CD4-positive, alpha-beta T cell (primary cell): ENCODE measurements around the gene AGBL1. TPM values are rescaled to one million over a fixed set of nuclear protein-coding genes. Genes with fewer than 3 reads are reported as not detected.

Source experiments
- ATAC-seq: fragments of 200-7000 bp; cut with Tn5 transposase; one replicate; pipeline ENCODE4 v1.10.0; 2022; ENCODE audit warnings: mild to moderate bottlenecking; ENCODE audit not compliant: poor library complexity
- CTCF ChIA-PET: fragments of 350-600 bp; sonication (Branson Sonifier 250); formaldehyde crosslinking; loops from one replicate; lab custom pipeline; 2021; ENCODE audit warnings: antibody characterized with exemption, inconsistent platforms; lab: Charles Lee
- POLR2A ChIA-PET: fragments of 350-600 bp; sonication (Branson Sonifier 250); formaldehyde crosslinking; loops from one replicate; lab custom pipeline; 2021; ENCODE audit warnings: antibody characterized with exemption, inconsistent platforms; lab: Charles Lee
- DNase-seq, 14 experiments: peaks; one replicate each; pipeline ENCODE4 v3.0.0-alpha.2; 2013 to 2020; ENCODE audit warnings: mixed read lengths in 2 of 14
- H3K27ac ChIP-seq, 2 donors: one replicate each; pipeline versions ENCODE4 v1.5.1 to v1.7.0; 2013; ENCODE audit warnings: low read length in 2 of 2, low read depth in 1 of 2, mild to moderate bottlenecking in 1 of 2
- H3K27me3 ChIP-seq, 2 experiments: 1 replicate in 1 of 2; 2 replicates in 1 of 2; pipeline versions ENCODE4 v1.6.1 to v1.7.0; 2013; ENCODE audit warnings: low read length in 2 of 2, control low read depth in 1 of 2, mild to moderate bottlenecking in 1 of 2, moderate library complexity in 1 of 2; ENCODE audit not compliant: insufficient read depth in 2 of 2, control insufficient read depth in 1 of 2
- H3K36me3 ChIP-seq: one replicate; pipeline ENCODE4 v1.6.1; 2013; ENCODE audit warnings: low read length, control low read depth; ENCODE audit not compliant: insufficient read depth
- H3K4me1 ChIP-seq: one replicate; pipeline ENCODE4 v1.6.1; 2013; ENCODE audit warnings: low read length, control low read depth; ENCODE audit not compliant: insufficient read depth
- H3K4me3 ChIP-seq: one replicate; pipeline ENCODE4 v1.5.1; 2013; ENCODE audit warnings: mild to moderate bottlenecking, low read length, moderate library complexity
- H3K9me3 ChIP-seq, 2 experiments: 1 replicate in 1 of 2; 2 replicates in 1 of 2; pipeline versions ENCODE4 v1.6.1 to v1.7.0; 2013; ENCODE audit warnings: low read length in 2 of 2, mild to moderate bottlenecking in 2 of 2, control low read depth in 1 of 2, moderate library complexity in 1 of 2; ENCODE audit not compliant: control insufficient read depth in 1 of 2, insufficient read depth in 1 of 2
- H3K27ac Mint-ChIP-seq: one replicate; pipeline ENCODE4 v1.8.0; 2020; ENCODE audit warnings: mixed read lengths
- H3K27me3 Mint-ChIP-seq: one replicate; pipeline ENCODE4 v1.8.0; 2021; ENCODE audit warnings: mixed read lengths
- H3K36me3 Mint-ChIP-seq: one replicate; pipeline ENCODE4 v1.8.0; 2021; ENCODE audit warnings: low read depth, mixed read lengths
- H3K4me1 Mint-ChIP-seq: one replicate; pipeline ENCODE4 v1.8.0; 2021; ENCODE audit warnings: low read depth, mixed read lengths
- H3K4me3 Mint-ChIP-seq: one replicate; pipeline ENCODE4 v1.8.0; 2020; ENCODE audit warnings: mild to moderate bottlenecking, mixed read lengths
- H3K9me3 Mint-ChIP-seq: one replicate; pipeline ENCODE4 v1.8.0; 2020; ENCODE audit warnings: mixed read lengths
- CTCF ChIP-seq: fragments of 200-600 bp; IDR thresholded peaks from one replicate; pipeline ENCODE4 v1.8.0; 2022; ENCODE audit warnings: antibody characterized with exemption, mild to moderate bottlenecking
- intact Hi-C, 2 experiments: fragments of 100-400 bp; cut with DNase I in 1 of 2; cut with micrococcal nuclease in 1 of 2; formaldehyde crosslinking; loops; one replicate each; pipeline versions ENCODE4 v1.15.1 to v1.9.0; 2023 to 2025; cut with DNase I, micrococcal nuclease
- total RNA-seq, 174 experiments: library from RNA in 2 of 174; stranded (reverse) in 2 of 174; gene quantifications; one replicate each; pipeline ENCODE4 v1.2.3 and lab custom pipeline; 2021 to 2026

AGBL1 gene
- total RNA-seq, 2 experiments from 2014 or later: not detected

DNA sequence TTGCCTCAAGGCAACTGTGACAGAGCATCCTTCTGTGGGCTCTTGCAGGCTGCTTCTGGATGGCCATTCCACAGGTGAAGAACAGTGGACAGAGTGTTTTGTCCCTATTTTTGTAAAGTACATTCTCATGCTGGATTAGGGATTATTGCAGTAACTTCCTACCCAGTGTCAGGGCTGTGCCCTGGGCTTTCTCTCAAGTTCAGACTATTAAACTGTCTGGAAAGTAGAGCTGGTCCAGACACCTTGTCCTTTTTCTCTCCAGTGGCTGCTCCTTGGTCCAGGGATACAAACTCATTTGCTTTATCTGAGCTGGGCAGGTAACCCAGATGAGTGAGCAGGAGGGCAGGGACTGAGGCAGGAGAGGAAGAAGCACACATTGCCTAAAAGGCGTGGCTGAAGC, 37.4 kb upstream of the AGBL1 start:
- intact Hi-C loops: no loop called here
- DNase-seq (no peak), ATAC-seq (no peak)
- Histone ChIP-seq H3K9me3 (no peaks in the 10 kb centered on the region), H3K4me3 (no peak overlapping the region), H3K27ac (no peak overlapping the region), H3K4me1 (no peaks in the 10 kb centered on the region), H3K27me3 (peaks cover 8% of the 10 kb centered on the region in 2 experiments), H3K36me3 (no peaks in the 10 kb centered on the region)
- peaks cover 28% of the 10 kb centered on the region for H3K27me3 Mint-ChIP-seq
- H3K4me3 Mint-ChIP-seq: no peak overlapping the region
- ChIA-PET CTCF (no interaction called here), POLR2A (no interaction called here)
- TF ChIP-seq CTCF: no peak
- H3K36me3 Mint-ChIP-seq: no peaks in the 10 kb centered on the region
- H3K27ac Mint-ChIP-seq: no peak overlapping the region
- H3K4me1 Mint-ChIP-seq: no peaks in the 10 kb centered on the region
- H3K9me3 Mint-ChIP-seq: no peaks in the 10 kb centered on the region

- Mint-ChIP-seq H3K9me3 (no peaks in the 10 kb centered on the region), H3K27ac (no peak overlapping the region), H3K4me3 (no peak overlapping the region), H3K27me3 (peaks cover 27% of the 10 kb centered on the region), H3K36me3 (no peaks in the 10 kb centered on the region), H3K4me1 (no peaks in the 10 kb centered on the region)
- no peaks in the 10 kb centered on the region for H3K4me1 ChIP-seq
- TF ChIP-seq CTCF: no peak
- ATAC-seq (no peak), DNase-seq (peak in 2 of 14 experiments; percentile 5 to 15)
- ChIA-PET POLR2A (no interaction called here), CTCF (no interaction called here)
- H3K27me3 ChIP-seq: peaks cover 5 to 8% of the 10 kb centered on the region in 2 experiments
- H3K4me3 ChIP-seq: no peak overlapping the region
- no peaks in the 10 kb centered on the region for H3K36me3 ChIP-seq
- intact Hi-C loops: no loop called here
- no peaks in the 10 kb centered on the region for H3K9me3 ChIP-seq
- no peak overlapping the region for H3K27ac ChIP-seq
Measured at GRCh38 chr15:86044981-86045380, 34.7 kb upstream of the AGBL1 start.

GRCh38 chr15:86054338-86054737, 25.3 kb upstream of the AGBL1 start:
- intact Hi-C loops: no loop called here

More at GRCh38 chr15:86054338-86054737, 25.3 kb upstream of the AGBL1 start:
- H3K27ac Mint-ChIP-seq: no peak overlapping the region
- peaks cover 9% of the 10 kb centered on the region for H3K27me3 Mint-ChIP-seq
- no peak for TF ChIP-seq CTCF
- DNase-seq: no peak
- no peak for ATAC-seq
- CTCF ChIA-PET: no interaction called here
- Histone ChIP-seq H3K27ac (no peak overlapping the region), H3K27me3 (peaks cover 0 to 3% of the 10 kb centered on the region in 2 experiments), H3K36me3 (no peaks in the 10 kb centered on the region), H3K9me3 (no peaks in the 10 kb centered on the region), H3K4me1 (no peaks in the 10 kb centered on the region), H3K4me3 (no peak overlapping the region)
- H3K4me1 Mint-ChIP-seq: no peaks in the 10 kb centered on the region
- no peak overlapping the region for H3K4me3 Mint-ChIP-seq
- POLR2A ChIA-PET: no interaction called here
- no peaks in the 10 kb centered on the region for H3K36me3 Mint-ChIP-seq
- H3K9me3 Mint-ChIP-seq: no peaks in the 10 kb centered on the region
